ENCODE measurements around the gene NDUFA8.

GRCh38 chr9:122184551-122184950 is 25.0 kb upstream of the NDUFA8 start:
- TF ChIP-seq CTCF (conservative IDR thresholded peaks at IDR 0.05; ENCODE audit: low read depth, low read length) (no peak), EZH2 (IDR thresholded peaks at IDR 0.05; ENCODE audit: borderline replicate concordance, low read depth, low read length, poor library complexity, severe bottlenecking) (no peak)
